ENCODE results near the gene NFATC3. TPM values are rescaled to one million over a fixed set of nuclear protein-coding genes. Genes with fewer than 3 reads are reported as not detected.

Gene NFATC3
- total RNA-seq, 1 experiment from 2014 or later, result 37.2 TPM

DNA sequence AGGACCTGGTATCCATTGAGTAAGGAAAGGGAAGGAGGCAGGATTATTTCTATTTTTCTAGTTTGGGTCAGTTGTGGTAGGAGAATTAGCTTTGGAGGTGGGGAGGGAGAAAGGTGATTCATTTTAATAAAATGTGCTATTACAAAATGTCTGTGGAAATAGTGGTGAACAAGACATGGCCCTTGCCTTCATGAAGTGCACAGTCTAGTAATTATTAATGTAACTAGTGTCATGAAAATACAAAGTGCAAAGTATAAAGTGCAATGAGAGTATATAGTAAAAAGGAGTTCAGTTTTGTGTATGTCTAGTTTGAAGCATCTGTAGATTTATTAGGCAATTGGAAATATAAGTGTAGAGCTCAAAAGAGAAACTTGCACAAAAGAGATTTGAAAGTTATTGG is 11.9 kb downstream of the NFATC3 start:
- Histone ChIP-seq H3K36me3 (ENCODE audit: low read depth) (no peaks in the 10 kb centered on the region), H3K4me2 (no peak overlapping the region), H2AFZ (no peak overlapping the region), H3K4me3 (no peak overlapping the region), H4K20me1 (ENCODE audit: insufficient read depth) (no peaks in the 10 kb centered on the region; the same call in 1 of the 2 replicates), H3K27me3 (ENCODE audit: insufficient read depth, low read depth) (no peaks in the 10 kb centered on the region), H3K79me2 (ENCODE audit: low read depth) (peaks cover 76% of the 10 kb centered on the region), H3K27ac (no peak overlapping the region), H3K9me2 (ENCODE audit: insufficient read depth) (no peaks in the 10 kb centered on the region), H3F3A (ENCODE audit: insufficient read depth, low read depth) (peaks cover 11% of the 10 kb centered on the region; the same call in 1 of the 2 replicates), H3K9me3 (ENCODE audit: insufficient read depth, low read depth) (no peaks in the 10 kb centered on the region), H3K4me1 (replicated peaks; ENCODE audit: insufficient read depth) (no peaks in the 10 kb centered on the region)
- no peak for DNase-seq
- intact Hi-C loops (cut with micrococcal nuclease; ENCODE audit: unreplicated experiment), result loop anchor here (10.0 kb wide), 1 partner anchor 48 kb away; no protein-coding TSS in a partner anchor
- TF ChIP-seq, protein P1, sequence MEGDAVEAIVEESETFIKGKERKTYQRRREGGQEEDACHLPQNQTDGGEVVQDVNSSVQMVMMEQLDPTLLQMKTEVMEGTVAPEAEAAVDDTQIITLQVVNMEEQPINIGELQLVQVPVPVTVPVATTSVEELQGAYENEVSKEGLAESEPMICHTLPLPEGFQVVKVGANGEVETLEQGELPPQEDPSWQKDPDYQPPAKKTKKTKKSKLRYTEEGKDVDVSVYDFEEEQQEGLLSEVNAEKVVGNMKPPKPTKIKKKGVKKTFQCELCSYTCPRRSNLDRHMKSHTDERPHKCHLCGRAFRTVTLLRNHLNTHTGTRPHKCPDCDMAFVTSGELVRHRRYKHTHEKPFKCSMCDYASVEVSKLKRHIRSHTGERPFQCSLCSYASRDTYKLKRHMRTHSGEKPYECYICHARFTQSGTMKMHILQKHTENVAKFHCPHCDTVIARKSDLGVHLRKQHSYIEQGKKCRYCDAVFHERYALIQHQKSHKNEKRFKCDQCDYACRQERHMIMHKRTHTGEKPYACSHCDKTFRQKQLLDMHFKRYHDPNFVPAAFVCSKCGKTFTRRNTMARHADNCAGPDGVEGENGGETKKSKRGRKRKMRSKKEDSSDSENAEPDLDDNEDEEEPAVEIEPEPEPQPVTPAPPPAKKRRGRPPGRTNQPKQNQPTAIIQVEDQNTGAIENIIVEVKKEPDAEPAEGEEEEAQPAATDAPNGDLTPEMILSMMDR (conservative IDR thresholded peaks at IDR 0.05), result no peak
- no peak for TF ChIP-seq EZH2 (IDR thresholded peaks at IDR 0.05; ENCODE audit: low read depth)
- ChIA-PET POLR2A (ENCODE audit: unreplicated experiment) (no interaction called here), CTCF (no interaction called here)
- BruUV-seq (replicated peaks), result no TSS peak

DNA sequence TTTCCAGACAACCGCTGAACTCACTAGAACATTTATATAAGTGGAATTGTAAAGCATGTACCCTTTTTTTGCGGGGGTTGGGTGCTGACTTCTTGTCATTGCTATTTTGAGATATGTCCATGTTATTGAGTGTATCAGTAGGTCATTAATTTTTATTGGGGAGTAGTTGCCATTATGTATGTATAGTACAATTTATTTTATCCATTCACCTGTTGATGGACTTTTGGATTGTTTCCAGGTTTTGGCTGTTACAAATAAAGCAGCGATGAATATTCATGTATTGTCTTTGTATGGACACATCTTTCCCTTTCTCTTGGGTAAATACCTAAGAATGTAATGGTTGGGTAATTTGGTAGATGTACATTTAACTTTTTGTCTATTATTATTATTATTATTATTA is 12.7 kb downstream of the NFATC3 start:
- H4K20me1 ChIP-seq (ENCODE audit: insufficient read depth), result no peaks in the 10 kb centered on the region; the same call in 1 of the 2 replicates

DNA sequence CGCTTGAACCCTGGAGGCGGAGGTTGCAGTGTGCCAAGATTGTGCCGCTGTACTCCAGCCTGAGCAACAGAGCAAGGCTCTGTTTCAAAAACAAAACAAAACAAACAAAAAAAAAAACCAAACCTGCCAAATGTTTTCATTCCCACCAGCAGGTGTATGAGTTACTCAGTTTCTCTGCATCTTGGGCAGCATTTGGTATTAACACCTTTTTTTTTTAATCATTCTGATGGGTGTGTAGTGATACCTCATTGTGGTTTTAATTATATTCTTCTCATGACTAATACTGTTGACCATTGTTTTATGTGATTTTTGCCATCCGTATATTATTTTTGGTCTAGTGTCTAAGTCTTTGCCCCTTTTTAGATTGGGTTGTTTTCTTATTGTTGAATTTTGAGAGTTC is 15.3 kb downstream of the NFATC3 start:
- intact Hi-C loops (cut with micrococcal nuclease; ENCODE audit: unreplicated experiment), result no loop called here
- no peaks in the 10 kb centered on the region for H4K20me1 ChIP-seq (ENCODE audit: insufficient read depth)
- CTCF ChIA-PET, result no interaction called here

More for the DNA sequence above, 12.7 kb downstream of the NFATC3 start:
- Histone ChIP-seq H3K4me1 (replicated peaks; ENCODE audit: insufficient read depth) (no peaks in the 10 kb centered on the region), H3K36me3 (ENCODE audit: low read depth) (no peaks in the 10 kb centered on the region), H3K9me3 (ENCODE audit: insufficient read depth, low read depth) (no peaks in the 10 kb centered on the region), H2AFZ (no peak overlapping the region), H3K4me3 (no peak overlapping the region), H3K27me3 (ENCODE audit: insufficient read depth, low read depth) (no peaks in the 10 kb centered on the region), H3K27ac (no peak overlapping the region), H3F3A (ENCODE audit: insufficient read depth, low read depth) (peaks cover 11% of the 10 kb centered on the region; the same call in 1 of the 2 replicates), H3K79me2 (ENCODE audit: low read depth) (peaks cover 73% of the 10 kb centered on the region), H3K4me2 (no peak overlapping the region), H3K9me2 (ENCODE audit: insufficient read depth) (no peaks in the 10 kb centered on the region)
- CTCF ChIA-PET, result no interaction called here
- DNase-seq, result no peak
- TF ChIP-seq, protein P1 (conservative IDR thresholded peaks at IDR 0.05), result no peak
- no peak for TF ChIP-seq EZH2 (IDR thresholded peaks at IDR 0.05; ENCODE audit: low read depth)
- BruUV-seq (replicated peaks), result no TSS peak
- POLR2A ChIA-PET (ENCODE audit: unreplicated experiment), result no interaction called here
- intact Hi-C loops (cut with micrococcal nuclease; ENCODE audit: unreplicated experiment), result loop anchor here (10.0 kb wide), 1 partner anchor 47 kb away; no protein-coding TSS in a partner anchor

More for the DNA sequence above, 15.3 kb downstream of the NFATC3 start:
- POLR2A ChIA-PET (ENCODE audit: unreplicated experiment), result no interaction called here
- Histone ChIP-seq H3K27me3 (ENCODE audit: insufficient read depth, low read depth) (no peaks in the 10 kb centered on the region), H2AFZ (no peak overlapping the region), H3K4me2 (no peak overlapping the region), H3K36me3 (ENCODE audit: low read depth) (no peaks in the 10 kb centered on the region), H3K9me2 (ENCODE audit: insufficient read depth) (no peaks in the 10 kb centered on the region), H3F3A (ENCODE audit: insufficient read depth, low read depth) (peaks cover 11% of the 10 kb centered on the region; the same call in 1 of the 2 replicates), H3K79me2 (ENCODE audit: low read depth) (peaks cover 65% of the 10 kb centered on the region), H3K4me3 (no peak overlapping the region), H3K4me1 (replicated peaks; ENCODE audit: insufficient read depth) (no peaks in the 10 kb centered on the region), H3K27ac (no peak overlapping the region), H3K9me3 (ENCODE audit: insufficient read depth, low read depth) (no peaks in the 10 kb centered on the region)
- DNase-seq, result no peak
- BruUV-seq (replicated peaks), result no TSS peak
- TF ChIP-seq EZH2 (IDR thresholded peaks at IDR 0.05; ENCODE audit: low read depth), result no peak
- TF ChIP-seq, protein P1 (conservative IDR thresholded peaks at IDR 0.05), result no peak

Data from PC-9 (cell line).